IPS DF 19.7 (cell line): Measurements from ENCODE around the gene DAPK3.
A peak's percentile ranks its signal among the peaks of the same experiment; 100 is the strongest.
"Not testable (repeated sequence)": the region's sequence is repeated elsewhere in the genome, so short reads cannot be mapped to it uniquely, and the experiment has no call there.

ENCODE experiments used
- DNase-seq: peaks from one replicate; pipeline ENCODE4 v3.0.0-alpha.2; 2013; ENCODE audit warnings: low read depth, low spot score

DAPK3 gene

DNA sequence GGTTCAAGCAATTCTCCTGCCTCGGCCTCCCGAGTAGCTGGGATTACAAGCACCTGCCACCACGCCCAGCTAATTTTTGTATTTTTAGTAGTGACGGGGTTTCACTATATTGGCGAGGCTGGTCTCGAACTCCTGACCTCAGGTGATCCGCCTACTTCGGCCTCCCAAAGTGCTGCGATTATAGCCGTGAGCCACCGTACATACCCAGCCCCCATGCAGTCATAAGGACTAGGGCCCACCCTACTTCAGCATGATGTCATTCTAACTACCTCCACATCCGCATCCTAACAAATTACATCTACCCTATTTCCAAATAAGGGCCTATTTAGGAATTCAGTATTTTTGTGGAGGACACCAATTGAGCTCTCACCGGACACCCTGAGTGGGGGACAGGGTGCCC is 15.6 kb downstream of the DAPK3 start:
- DNase-seq: not testable (repeated sequence)

DNA sequence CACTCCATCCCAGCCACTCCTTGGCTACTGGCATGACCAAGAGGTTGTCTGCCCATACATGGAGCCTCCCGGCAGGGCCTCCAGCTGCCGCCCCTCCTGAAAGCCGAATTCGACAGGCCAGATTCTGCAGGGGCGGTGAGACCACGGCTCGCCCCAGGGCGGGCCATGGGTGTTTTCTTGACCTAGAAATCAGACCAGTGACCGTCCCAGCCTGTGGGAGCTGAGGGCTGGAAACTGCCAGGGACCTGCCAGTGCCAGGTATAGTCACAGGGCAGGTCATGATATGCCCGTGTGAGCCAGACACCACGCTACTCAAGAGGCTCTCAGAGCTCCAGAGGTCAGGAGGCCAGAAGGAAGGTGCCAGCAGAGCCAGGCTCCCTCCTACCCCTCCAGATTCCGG is 16.8 kb downstream of the DAPK3 start:
- DNase-seq: no peak

DNA sequence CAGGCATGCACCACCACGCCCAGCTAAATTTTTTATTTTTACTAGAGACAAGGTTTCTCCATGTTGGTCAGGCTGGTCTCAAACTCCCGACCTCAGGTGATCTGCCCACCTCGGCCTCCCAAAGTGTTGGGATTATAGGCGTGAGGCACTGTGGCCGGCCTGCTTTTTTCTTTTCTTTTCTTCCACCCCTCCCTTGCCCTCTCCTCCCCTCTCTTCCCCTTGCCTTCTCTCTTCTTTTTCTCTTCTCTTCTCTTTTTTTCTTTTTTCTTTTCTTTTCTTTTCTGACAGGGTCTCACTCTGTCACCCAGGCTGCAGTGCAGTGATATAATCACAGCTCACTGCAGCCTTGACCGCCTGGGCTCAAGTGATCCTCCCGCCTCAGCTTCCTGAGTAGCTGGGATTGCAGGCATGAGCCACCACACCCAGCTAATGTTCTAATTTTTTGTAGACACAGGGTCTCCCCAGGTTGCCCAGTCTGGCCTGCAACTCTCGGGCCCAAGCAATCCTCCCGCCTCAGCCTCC is 18.1 kb downstream of the DAPK3 start:
- not testable (repeated sequence) for DNase-seq

DNA sequence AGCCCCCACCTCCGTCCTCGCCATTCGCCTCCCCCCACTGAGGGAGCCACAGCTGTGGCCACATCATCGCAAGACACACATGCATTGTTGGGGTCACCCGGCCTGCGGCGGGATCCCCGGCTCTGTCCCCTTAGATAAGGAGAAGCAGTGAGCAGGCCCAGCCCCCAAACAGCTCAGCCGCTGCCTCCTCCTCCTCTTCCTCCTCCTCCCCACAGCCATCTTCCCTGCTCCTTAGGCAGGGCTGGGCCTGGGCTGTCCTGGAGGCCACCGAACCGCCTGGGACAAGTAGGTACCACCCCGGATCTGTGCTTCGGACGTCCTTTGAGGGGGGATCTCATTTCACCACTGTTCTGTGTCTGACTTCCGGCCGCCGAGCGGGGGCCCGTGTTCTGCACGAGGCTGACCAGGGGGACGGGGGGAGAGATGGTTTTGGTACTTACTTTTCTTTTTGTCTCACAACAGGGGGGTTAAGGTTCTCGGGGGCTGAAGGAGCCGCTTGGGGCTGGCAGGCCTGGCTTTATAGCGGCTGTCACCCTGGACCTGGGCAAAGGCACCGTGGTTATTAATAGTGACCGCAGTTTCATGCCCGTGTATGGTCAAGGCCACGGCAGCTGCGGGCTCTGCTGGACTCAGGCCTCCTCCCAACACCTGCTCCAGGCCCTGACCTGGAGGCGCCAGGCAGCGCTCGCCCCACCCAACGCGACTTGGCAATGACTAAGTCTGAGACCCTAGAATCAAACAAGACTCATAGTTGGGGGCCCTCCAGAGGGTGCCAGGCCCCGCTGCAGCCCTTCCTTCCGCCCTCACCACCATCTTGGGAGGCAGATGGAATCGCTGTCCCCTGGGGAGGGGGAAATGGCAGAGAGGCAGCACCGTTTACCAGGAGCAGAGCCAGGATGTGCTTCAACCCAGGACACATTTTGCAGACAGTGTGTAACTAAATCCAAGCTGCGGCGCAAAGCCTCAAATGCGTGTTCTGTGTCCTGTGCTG is 19.7 kb downstream of the DAPK3 start:
- DNase-seq: no peak

DNA sequence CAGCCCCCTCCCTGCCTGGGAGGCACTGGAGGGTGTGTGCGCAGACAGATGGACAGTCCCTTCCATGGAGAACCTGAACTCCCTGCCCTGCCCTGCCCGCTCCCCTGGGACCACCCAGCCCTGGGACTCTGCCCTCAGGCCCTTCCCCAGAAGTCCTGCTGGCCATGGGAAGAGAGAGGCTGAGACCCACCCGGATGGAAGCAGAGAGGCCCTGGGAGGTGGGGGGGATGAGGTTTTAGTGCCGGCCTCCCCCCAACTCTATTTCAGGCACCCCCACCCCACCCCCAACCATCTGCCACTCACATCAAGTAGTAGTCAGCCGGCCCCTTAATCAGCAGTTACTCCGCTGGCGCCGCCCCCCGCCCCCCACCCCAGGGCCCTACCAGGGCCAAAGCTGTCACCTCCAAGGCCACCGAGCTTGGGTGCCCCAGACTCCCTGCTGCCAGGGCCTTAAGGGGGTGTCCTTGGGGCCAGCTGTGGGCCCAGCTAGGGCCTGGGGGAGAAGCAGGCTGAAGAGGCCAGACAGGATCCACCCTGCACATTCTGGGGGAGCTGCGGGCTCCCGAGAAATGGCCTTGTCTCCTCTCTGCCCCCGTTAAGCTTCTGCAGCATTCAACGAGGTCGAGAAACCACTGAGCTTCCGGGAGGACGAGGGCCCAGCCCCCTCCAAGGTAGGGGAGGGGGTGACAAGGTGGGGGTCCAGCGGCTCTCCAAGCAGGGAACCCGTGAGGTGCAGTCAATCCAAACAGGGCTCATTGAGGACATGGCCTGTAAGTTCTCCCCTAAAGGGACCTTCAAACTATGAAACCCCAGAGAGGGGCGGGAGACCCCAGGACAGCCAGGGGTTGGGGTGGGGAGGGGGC is 20.7 kb downstream of the DAPK3 start:
- no peak for DNase-seq

DNA sequence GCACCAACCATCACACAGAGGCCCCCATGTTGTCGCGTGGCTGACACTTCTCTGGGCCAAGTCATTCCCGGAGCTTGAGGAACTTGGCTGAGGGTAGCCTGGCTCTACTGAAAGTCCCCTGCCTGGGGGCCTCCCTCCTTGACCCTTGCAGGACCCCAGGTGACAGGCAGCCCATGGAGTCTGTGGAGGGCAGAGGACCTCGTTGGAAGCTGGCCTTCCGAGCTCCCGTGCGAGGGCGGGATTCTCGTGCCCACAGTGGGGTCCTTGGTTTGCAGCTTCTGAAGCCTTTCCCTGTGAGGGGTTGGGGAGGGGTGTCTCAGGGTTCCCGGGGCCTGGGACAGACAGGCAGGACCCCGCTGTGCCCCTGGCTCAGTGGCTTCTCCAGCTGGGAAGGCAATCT is 21.6 kb downstream of the DAPK3 start:
- no peak for DNase-seq

DNA sequence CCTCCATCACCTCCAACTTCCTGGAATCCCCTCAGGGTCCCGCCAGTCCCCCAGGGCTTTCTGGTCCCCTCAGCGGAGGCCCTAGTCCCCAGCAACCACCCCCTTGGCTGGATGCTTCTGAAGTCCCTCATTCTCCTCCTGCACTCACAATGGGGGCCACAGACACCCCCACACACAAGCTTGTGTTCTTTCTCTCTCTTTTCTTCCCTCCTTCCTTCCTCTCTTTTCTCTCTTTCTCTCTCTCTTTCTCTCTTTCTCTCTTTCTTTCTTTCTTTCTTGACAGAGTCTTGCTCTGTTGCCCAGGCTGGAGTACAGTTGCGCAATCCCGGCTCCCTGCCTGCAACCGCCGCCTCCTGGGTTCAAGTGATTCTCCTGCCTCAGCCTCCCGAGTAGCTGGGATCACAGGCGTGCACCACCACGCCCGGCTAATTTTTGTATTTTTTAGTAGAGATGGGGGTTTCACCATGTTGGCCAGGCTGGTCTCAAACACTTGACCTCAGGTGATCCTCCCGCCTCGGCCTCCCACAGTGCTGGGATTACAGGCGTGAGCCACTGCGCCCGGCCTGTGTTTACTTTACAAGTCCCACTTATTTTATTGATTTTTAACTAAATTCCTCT is 23.5 kb downstream of the DAPK3 start:
- DNase-seq: not testable (repeated sequence)

DNA sequence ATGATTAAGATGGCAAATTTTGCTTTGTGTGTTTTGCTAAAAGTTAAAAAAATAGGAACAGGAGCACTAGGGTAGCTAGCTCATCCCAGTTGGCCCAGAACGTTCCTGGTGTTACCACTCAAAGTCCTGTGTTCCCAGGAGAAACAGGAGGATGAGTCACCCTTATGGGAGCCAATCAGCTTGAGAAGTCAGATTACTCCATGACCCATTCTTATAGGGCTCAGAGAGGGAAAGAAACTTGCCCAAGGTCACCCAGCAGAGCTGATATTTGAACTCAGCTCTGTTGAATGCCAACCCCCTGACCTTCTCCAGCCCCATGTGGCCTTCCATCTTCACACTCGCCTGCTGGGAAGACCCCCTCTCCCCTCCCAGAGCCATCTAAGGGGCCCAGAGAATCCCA is 25.1 kb downstream of the DAPK3 start:
- no peak for DNase-seq

DNA sequence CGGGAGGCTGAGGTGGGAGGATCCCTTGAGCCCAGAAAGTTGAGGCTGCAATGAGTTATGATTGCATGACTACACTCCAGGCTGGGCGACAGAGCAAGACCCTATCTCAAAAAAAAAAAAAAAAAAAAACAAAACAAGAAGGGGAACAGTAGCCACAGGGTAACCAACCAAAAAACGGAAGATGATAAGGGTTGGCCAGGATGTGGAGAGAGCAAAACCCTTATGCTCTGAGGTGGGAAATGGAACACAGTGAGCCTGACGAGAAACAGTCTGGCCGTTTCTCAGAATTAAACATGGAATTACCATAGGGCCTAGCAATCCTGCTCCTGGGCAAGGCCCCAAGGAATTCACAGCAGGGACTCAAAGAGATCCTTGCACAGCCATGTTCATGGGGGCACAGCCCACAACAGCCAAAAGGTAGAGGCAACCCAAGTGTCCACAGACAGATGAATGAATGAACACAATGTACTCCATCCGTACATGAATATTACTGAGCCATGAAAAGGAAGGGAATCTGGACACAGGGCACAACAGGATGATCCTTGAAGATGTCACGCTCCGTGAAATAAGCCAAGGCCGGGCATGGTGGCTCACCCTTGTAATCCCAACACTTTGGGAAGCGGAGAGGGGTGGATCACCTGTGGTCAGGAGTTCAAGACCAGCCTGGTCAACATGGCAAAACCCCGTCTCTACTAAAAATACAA is 26.7 kb downstream of the DAPK3 start:
- no peak for DNase-seq

DNA sequence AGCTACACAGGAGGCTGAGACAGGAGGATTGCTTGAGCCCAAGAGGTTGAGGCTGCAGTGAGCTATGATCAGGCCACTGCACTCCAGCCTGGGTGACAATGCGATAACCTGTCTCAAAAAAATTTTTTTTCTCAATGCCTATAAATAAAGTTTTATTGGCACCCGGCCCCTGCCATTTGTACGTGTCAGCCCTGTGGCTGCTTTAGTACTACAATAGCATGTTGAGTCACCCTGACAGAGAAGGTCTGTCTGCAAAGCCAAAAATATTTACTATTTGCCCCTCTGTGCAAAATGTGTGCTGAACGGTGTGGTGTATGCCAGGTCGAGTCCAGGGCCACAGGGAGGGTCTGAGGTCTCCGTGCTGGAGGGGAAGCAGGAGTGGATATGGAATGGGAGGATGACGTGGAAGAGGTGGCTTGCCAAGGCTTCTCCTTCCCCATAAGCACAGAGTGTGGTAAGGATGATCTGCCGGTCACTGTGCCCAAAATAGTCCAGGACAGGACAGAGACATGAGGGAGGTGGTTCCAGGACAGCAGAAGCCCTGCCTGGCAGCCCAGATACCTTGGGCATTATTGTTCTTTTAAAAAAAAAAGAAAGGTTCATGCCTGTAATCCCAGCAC is 28.0 kb downstream of the DAPK3 start:
- no peak for DNase-seq

DNA sequence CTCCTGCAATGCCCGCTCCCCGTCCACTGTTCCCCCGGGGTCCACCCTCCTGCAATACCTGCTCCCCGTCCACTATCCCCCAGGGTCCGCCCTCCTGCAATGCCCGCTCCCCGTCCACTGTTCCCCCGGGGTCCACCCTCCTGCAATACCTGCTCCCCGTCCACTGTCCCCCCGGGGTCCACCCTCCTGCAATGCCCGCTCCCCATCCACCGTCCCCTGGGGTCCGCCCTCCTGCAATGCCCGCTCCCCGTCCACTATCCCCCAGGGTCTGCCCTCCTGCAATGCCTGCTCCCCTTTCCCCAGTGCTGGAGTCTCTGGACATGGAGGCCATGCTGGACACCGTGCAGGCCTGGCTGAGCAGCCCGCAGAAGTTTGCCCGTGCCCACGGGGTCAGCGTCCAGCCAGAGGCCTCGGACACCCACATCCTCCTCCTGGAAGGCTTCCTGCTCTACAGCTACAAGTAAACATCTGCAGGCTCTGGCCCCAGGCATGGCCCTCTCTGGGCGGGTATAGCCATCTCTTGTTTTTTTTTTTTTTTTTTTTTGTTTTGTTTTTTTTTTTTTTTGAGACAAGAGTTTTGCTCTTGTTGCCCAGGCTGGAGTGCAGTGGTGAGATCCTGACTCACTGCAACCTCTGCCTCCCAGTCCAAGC is 32.5 kb downstream of the DAPK3 start:
- DNase-seq: not testable (repeated sequence)

DNA sequence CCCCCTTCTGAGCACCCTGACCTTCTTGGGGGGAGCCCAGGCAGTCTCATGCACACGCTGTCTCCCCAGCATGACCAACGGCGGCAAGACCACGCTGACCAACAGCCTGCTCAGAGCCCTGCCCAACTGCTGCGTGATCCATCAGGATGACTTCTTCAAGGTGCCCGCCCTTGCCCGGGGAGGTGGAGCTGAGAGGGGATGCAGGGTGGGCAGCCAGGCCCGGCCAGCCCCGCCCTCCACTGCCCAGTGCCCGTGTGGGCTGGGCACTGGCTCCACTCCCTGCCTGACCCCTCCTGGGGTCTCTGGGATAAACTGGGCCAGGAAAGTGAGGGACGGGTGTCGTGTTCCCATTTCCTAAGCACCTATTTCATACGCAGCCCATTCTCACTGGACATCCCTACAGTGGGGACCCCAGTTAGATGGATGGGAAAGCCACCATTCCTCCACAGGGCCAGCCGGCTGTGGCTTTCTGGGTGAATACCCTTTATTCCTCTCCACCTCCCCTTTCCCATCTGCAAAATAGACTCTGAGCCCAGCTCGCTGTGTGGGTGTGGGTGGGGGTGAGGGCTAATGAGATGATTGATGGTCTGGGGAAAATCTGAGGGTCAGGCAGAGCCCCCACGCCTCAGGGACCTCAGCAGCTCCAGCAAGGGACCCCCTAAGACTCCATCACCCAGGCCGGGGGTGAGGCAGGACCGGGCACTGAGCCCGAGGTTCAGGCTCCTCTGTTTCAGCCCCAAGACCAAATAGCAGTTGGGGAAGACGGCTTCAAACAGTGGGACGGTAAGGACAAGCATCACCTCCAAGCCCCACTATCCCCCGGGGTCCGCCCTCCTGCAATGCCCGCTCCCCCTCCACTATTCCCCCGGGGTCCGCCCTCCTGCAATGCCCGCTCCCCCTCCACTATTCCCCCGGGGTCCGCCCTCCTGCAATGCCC is 34.1 kb downstream of the DAPK3 start:
- DNase-seq: no peak

DNA sequence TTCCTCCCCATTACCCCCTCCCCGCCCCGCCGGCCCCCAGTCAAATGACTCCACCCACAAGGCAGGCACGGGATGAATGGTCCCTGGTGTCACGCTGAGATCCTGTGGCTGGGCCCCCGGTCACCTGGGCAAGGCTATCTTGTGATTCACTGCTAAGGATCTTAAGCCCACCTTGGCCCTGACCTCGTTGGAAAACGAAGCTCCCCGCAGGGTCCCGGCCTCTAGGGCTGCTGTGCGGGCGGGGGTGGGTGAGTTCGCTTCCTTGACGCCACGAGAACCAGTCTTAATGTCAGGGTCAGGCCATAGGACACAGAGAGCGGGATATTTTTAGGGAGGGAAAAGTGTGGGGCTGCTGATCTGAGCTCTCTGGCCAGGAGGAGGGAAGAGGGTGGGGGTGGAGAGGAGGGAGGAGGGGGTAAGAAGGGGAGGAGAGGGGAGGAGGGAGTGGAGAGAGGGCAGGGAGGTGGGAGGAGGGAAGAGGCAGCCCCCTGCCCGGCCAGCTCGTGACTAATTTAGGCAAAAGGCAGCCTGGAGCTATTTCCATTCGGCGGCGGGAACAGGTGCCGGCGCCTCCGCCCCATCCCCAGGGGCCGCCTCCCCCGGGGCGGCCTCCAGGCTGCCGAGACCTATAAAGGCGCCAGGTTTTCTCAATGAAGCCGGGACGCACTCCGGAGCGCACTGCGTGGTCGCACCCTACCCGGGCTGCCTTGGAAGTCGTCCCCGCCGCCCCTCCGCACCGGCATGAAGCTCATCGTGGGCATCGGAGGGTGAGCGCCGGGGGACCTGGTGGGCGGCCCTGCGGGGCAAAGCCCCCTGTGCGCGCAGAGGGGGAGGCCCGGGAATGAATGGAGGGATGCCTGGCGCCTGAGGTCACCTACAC is 37.7 kb downstream of the DAPK3 start, which contains the start of gene NMRK2:
Gene NMRK2, plus strand, starts transcription at position 139 of the 880 bp plus-strand sequence. Its CDS starts 603 bp downstream, at position 742.
- DNase-seq: peak; percentile 74

DNA sequence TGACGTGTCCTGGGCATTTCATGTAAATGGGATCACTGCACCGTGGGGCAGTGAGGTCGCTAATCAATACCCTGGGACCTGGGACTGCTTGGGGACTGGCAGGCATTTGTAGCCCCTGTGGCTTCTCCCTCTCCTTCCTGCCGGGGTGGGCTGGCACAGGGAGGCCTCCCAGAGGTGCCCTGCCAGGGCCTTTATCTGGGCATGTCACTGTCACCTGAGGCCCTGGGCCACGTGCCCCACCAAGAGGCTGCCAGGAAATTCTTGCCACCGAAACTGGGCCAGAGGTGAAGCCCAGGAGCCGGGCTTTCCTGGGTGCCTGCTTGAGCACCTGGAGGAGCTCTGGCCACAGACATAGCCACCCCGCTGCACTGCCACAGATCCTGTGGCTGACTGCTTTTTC is 39.9 kb downstream of the DAPK3 start:
- DNase-seq: no peak

DNA sequence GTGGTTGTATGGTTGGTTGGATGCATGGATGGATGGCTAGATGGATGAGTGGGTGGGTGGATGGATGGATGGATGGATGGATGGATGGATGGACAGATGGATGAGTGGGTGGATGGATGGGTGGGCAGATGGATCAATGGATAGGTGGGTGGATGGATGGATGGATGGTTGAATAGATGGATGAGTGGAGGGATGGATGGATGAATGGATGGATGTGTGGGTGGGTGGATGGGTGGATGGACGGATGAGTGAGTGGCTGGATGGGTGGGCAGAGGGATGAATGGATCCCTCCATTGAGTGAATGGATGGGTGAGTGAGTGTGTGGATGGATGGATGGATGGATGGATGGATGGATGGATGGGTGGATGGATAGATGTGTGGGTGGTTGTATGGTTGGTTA is 47.0 kb downstream of the DAPK3 start:
- no peak for DNase-seq

DNA sequence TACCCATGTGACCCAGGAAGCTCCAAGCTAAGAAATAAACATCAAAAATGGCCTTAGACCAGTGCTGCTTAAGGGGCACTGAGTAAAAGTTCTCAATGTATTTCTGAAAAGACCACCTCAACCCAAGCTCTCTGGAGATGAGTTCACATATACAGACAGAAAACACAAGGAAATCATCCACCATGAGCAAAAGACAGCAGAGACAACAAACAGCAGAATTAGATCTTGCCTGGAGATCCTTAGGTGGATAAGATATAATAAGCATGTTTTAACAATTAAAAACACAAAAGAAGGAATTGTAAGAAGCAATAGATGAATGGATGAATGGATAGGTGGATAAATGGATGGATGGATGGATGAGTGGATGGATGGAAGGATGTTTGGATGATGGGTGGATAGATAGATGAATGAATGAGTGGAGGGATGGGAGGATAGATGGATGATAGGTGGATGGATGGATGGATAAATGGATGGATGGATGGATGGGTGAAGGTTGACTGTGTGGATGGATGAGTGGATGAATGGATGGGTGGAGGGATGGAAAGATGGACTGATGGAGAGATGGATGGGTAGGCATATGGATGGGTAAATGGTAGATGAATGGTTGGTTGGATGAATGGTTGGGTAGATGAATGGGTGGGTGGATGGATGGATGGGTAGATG is 47.7 kb downstream of the DAPK3 start:
- DNase-seq: no peak

DNA sequence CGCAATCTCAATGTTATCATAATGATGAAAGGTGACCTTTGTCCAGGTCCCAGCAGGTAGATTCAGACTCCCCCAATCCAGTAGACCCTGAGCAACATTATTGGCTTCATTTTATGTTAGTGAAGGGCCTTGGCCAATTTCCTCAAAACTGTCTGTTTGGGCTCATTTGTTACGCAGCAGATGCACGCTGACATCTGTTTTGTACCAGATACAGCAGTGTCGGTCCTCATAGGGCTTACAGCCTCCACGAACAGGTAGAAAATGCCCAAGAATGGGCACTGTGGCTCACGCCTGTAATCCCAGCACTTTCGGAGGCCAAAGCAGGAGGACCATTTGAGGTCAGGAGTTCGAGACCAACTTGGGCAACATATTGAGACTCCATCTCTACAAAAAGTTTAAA is 51.1 kb downstream of the DAPK3 start:
- DNase-seq: no peak
